ENCODE measurements around the gene NUP205. TPM values are rescaled to one million over a fixed set of nuclear protein-coding genes. Genes with fewer than 3 reads are reported as not detected.

The NUP205 gene
- total RNA-seq, 4 donors from 2014 or later: 33.1 to 37.1 (median 34.0) TPM

DNA sequence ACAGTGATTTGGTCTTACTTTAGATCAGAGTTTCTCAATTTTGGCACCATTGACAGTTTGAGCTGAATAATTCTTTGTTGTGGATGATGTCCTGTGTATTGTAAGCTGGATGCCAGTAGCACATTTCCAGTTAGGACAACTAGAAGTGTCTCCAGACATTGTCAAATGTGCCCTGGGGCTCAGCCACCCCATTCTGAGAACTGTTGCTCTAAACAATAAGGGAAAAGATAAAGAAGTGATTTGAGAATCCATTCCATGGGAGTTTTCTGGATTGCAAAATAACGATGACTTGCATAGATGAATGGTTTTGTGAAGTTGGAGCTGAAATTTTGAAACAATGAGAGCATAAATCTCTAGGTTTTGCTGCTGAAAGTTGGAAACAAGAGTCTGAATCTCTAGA, 44.6 kb downstream of the NUP205 start:
- no peak for TF ChIP-seq POLR2A (IDR thresholded peaks at IDR 0.05)
- TF ChIP-seq, protein P1, sequence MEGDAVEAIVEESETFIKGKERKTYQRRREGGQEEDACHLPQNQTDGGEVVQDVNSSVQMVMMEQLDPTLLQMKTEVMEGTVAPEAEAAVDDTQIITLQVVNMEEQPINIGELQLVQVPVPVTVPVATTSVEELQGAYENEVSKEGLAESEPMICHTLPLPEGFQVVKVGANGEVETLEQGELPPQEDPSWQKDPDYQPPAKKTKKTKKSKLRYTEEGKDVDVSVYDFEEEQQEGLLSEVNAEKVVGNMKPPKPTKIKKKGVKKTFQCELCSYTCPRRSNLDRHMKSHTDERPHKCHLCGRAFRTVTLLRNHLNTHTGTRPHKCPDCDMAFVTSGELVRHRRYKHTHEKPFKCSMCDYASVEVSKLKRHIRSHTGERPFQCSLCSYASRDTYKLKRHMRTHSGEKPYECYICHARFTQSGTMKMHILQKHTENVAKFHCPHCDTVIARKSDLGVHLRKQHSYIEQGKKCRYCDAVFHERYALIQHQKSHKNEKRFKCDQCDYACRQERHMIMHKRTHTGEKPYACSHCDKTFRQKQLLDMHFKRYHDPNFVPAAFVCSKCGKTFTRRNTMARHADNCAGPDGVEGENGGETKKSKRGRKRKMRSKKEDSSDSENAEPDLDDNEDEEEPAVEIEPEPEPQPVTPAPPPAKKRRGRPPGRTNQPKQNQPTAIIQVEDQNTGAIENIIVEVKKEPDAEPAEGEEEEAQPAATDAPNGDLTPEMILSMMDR (IDR thresholded peaks at IDR 0.05): no peak
- no peak overlapping the region for H3K4me3 ChIP-seq (replicated peaks in 1 of 3)
- no peak for DNase-seq
- no peak overlapping the region for H3K27ac ChIP-seq
- WGBS, 2 donors: 85 to 96% methylated on average over 1 of the region's 1 CpG
- H3K27me3 ChIP-seq: no peaks in the 10 kb centered on the region
- no peaks in the 10 kb centered on the region for H3K9me3 ChIP-seq
- intact Hi-C loops (cut with DNase I): no loop called here
- H3K36me3 ChIP-seq: peaks cover 13 to 16% of the 10 kb centered on the region in 2 donors
- H3K4me1 ChIP-seq: no peaks in the 10 kb centered on the region

DNA sequence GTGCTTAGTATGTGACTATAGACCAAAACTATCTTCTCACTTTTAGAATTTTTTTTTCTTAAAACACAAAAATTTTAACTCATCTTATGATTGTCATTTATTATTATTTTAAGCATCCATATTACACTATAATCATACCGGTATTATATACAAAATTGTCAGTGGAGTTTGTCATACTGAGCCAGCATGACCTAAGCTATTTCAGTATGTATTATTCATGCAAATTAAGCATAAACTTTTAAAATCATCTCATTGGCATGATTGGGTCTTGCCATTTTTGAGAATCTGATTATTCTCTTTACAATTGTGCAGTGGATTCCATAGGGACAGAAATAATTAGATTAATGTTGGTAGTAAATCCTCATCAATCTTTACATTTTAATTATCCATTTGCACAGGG, 58.4 kb downstream of the NUP205 start:
- Histone ChIP-seq H3K4me3 (replicated peaks in 1 of 3) (no peak overlapping the region), H3K27me3 (no peaks in the 10 kb centered on the region), H3K36me3 (peaks cover 21 to 29% of the 10 kb centered on the region in 2 donors), H3K9me3 (no peaks in the 10 kb centered on the region), H3K4me1 (no peaks in the 10 kb centered on the region), H3K27ac (no peak overlapping the region)
- TF ChIP-seq, protein P1 (IDR thresholded peaks at IDR 0.05): no peak
- TF ChIP-seq POLR2A (IDR thresholded peaks at IDR 0.05): no peak
- WGBS, 2 donors: 93 to 99% methylated on average over 1 of the region's 1 CpG
- no peak for DNase-seq
- intact Hi-C loops (cut with DNase I): no loop called here

DNA sequence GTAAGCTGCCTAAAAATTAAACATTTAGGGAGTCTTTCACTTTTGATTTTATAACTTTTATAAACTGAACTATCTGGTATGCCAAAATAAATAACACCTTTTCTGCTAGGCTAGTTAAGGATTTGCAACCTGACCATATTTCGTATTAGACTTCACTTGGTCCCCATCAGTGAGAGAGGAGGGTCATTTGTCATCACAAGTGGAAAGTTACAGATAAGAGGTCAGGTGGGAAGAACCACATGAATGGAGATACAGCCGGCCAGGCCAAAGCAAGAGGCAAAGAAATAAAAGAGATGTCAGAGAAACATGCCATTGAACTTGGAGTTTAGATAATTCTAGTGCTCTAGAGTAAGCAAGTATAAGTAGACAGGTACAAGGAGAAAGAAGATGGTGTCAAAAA, 60.1 kb downstream of the NUP205 start:
- WGBS, 2 donors: 91 to 94% methylated on average over 2 of the region's 2 CpGs
- peaks cover 21 to 29% of the 10 kb centered on the region in 2 donors for H3K36me3 ChIP-seq
- TF ChIP-seq, protein P1 (IDR thresholded peaks at IDR 0.05): no peak
- no peak for TF ChIP-seq POLR2A (IDR thresholded peaks at IDR 0.05)
- H3K4me3 ChIP-seq (replicated peaks in 1 of 3): no peak overlapping the region
- intact Hi-C loops (cut with DNase I): no loop called here
- no peaks in the 10 kb centered on the region for H3K9me3 ChIP-seq
- no peaks in the 10 kb centered on the region for H3K4me1 ChIP-seq
- H3K27ac ChIP-seq: no peak overlapping the region
- H3K27me3 ChIP-seq: no peaks in the 10 kb centered on the region
- no peak for DNase-seq

DNA sequence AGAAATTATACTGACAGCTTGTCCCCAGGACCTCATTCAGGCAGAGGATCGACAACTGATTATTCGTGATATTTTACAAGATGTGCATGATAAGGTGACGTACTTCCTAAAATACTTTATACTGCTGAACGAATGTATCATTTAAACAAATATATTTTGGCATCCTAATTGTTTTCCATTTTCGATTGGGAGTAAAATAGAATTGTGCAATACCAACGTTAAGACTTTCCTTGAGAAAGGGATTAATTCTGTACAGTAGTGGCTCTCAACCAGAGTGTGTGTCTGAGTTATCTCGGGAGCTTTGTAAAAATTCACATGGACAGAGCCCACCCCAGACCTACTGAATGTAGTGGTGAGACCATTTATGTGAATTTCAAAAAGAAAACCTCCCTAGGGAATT, 60.8 kb downstream of the NUP205 start:
- no peak for TF ChIP-seq POLR2A (IDR thresholded peaks at IDR 0.05)
- TF ChIP-seq, protein P1 (IDR thresholded peaks at IDR 0.05): no peak
- intact Hi-C loops (cut with DNase I): no loop called here
- Histone ChIP-seq H3K36me3 (peaks cover 21 to 29% of the 10 kb centered on the region in 2 donors), H3K4me3 (replicated peaks in 1 of 3) (no peak overlapping the region), H3K27me3 (no peaks in the 10 kb centered on the region), H3K4me1 (no peaks in the 10 kb centered on the region), H3K9me3 (no peaks in the 10 kb centered on the region), H3K27ac (no peak overlapping the region)
- no peak for DNase-seq
- WGBS, 2 donors: 92 to 94% methylated on average over 7 of the region's 7 CpGs

DNA sequence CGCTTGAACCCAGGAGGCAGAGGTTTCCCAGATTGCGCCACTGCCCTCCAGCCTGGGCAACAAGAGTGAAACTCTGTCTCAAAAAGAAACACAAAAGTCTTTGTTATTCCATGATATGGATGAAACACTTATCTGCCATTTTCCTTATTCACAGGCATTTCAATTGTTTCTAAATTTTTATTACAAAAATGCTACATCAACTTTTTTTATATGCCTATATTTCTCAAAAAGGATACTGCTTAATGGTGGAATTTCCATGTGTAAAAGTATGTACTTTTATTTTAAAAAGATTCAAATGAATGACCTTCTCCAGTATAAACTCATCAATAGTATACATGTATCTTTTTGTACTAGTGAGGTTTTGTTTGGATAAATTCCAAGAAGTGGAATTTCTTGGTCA, 62.7 kb downstream of the NUP205 start:
- TF ChIP-seq POLR2A (IDR thresholded peaks at IDR 0.05): no peak
- TF ChIP-seq, protein P1 (IDR thresholded peaks at IDR 0.05): no peak
- no peak for DNase-seq
- Histone ChIP-seq H3K4me3 (replicated peaks in 1 of 3) (no peak overlapping the region), H3K36me3 (peaks cover 21 to 41% of the 10 kb centered on the region in 2 donors), H3K27me3 (no peaks in the 10 kb centered on the region), H3K9me3 (no peaks in the 10 kb centered on the region), H3K4me1 (no peaks in the 10 kb centered on the region), H3K27ac (peak overlapping the region in 1 of 3 donors; percentile 38)
- 98 to 100% methylated on average over 2 of the region's 2 CpGs for WGBS, 2 donors
- intact Hi-C loops (cut with DNase I): no loop called here
